GM12874 (cell line): ENCODE data around the gene KCND3.

Source experiments
- TF ChIP-seq, protein P1 (sequence below): IDR thresholded peaks from 2 replicates; pipeline ENCODE4 v1.5.1; 2011; ENCODE audit warnings: low read depth, mild to moderate bottlenecking, control low read depth, low read length, moderate library complexity; ENCODE audit not compliant: insufficient read depth

The KCND3 gene

DNA sequence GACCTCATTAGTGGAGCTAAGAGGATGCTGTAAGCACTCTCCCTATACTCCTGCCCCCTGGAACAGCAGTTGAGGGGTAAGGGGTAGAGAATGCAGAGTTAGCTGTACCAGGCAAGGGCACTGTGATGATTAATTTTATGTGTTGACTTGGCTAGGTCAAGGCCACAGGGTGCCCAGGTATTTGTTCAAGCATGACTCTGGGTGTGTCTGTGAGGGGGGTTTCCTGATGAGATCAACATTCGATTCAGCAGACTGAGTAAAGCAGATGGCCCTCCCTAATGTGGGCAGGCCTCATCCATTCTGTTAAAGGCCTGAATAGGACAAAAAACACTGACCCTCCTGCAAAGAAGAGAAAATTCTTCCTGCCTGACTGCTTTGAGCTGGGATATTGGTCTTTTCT lies 110.8 kb downstream of the KCND3 start:
- TF ChIP-seq, protein P1, sequence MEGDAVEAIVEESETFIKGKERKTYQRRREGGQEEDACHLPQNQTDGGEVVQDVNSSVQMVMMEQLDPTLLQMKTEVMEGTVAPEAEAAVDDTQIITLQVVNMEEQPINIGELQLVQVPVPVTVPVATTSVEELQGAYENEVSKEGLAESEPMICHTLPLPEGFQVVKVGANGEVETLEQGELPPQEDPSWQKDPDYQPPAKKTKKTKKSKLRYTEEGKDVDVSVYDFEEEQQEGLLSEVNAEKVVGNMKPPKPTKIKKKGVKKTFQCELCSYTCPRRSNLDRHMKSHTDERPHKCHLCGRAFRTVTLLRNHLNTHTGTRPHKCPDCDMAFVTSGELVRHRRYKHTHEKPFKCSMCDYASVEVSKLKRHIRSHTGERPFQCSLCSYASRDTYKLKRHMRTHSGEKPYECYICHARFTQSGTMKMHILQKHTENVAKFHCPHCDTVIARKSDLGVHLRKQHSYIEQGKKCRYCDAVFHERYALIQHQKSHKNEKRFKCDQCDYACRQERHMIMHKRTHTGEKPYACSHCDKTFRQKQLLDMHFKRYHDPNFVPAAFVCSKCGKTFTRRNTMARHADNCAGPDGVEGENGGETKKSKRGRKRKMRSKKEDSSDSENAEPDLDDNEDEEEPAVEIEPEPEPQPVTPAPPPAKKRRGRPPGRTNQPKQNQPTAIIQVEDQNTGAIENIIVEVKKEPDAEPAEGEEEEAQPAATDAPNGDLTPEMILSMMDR: no peak

DNA sequence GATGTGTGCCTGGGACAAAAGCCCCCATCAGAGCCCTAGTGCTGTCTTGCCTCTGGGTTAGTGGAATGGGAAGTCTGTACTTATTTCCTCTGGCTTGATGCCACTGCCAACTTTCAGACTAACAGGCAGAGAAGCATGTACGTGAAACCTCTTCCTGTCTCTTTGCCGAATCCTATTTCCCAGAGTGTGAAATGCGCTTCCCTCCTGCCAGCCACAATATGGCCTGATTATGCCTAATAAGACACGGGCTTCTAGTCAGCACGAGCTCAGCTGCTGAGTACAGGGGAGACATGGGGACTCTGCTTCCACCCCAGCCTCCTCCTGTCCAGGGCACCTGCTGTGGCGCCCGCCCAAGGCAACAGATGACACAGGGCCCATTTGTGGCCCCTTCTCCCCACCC lies 111.4 kb downstream of the KCND3 start:
- TF ChIP-seq, protein P1: no peak

DNA sequence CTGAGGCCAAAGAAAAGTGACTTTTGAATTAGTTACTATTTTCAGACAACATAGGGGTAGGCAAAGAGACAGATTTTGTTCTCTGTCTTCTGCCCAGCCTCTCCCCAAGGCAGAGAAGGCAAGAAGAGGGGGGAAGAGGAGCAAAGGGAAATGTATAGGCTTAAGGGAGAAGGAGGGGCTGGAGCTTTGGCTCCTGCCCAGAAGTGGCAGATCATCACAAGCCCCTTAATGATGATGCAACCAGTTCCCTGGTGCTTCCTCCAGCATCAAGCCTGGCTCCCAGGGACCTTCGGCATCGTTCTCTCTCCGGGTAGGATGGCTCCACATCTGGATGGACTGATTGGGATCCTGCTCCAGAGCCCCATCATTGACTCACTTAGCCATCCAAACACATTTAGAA lies 112.8 kb downstream of the KCND3 start:
- TF ChIP-seq, protein P1: no peak

DNA sequence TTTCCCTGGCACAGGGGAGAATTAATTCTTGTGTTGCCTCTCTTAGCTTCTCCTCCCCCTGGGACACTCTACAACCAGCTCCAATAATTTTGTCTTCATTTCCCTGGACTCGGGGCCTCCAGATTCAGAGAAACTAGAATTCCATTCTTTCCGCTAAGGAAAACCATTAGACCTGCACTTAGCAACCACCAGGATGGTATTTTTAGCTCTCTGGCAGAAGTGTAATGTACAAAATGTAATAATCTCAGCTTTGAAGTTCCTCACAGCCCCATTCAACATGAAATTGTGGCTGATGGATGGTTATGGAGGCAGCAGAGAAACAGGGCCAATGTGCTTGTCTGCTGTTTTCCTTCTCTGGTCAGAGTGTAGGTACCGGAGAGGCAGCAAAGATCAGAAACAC lies 113.8 kb downstream of the KCND3 start:
- TF ChIP-seq, protein P1: no peak

DNA sequence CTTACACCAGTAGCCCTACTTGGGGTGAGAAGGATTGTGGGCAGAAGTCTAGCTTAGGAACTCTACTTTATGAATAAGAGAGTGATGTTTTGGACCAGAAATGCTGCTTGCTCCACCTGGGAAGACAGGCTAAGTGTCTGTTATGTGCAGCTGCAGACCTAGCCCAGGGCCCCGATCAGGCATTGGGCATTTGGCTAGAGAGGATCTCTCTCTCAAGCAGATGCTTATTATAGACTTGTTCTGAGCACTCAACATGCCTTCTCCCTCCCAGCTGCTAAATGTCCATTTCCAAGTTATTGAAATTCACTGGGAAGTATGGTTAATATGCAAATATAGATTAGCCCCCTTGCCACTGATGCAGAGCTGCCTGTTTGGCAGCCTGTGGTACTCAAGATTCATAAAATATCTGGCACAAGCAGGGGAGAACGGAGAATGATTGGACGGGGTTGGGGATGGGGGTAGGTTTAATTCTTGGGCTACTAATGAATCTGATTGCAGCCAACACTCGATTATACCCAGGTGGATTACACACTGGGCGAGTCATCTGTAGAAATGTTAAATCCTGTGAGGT lies 115.9 kb downstream of the KCND3 start:
- TF ChIP-seq, protein P1: no peak

DNA sequence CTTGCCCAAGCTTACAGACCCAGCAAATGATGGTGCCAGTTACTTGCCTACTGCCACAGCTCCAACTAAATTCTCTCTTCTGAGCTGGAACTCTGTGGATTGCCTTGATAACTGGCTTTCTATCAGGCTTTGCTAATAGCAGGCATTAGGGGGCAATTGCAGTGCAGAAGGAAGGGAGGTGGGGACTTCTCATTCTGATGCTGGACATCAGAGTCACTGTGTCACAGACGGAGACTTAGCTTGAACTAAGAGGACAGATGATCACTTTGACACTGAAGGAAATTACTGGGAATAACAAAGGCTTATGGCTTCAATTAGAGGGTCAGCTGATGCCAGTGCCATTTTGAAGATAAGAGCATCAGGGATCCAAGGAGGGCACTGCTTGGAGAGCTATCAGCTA lies 119.3 kb downstream of the KCND3 start:
- TF ChIP-seq, protein P1: no peak

DNA sequence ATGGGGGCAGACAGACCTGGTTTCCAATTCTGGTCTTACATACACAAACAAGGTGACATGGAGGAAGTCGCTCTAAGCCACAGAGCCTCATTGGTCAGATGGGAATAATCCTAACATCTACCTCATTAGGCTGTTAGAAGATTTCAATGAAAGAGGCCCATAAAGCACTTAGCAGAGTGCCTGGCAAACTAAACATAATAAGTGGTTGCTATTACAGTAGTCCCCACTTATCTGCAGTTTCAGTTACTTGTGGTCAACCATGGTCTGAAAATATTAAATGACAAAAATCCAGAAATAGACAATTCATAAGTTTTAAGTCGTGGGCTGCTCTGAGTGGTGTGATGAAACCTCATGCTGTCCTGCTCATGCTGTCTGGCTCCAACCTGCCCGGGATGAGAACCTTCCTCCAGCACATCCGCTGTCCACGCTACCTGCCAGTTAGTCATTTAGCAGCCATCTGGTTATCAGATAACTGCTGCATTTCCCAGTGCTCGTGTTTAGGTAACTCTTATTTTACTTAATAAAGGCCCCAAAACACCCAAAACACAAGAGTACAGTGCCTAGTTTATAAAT lies 121.5 kb downstream of the KCND3 start:
- TF ChIP-seq, protein P1: no peak

DNA sequence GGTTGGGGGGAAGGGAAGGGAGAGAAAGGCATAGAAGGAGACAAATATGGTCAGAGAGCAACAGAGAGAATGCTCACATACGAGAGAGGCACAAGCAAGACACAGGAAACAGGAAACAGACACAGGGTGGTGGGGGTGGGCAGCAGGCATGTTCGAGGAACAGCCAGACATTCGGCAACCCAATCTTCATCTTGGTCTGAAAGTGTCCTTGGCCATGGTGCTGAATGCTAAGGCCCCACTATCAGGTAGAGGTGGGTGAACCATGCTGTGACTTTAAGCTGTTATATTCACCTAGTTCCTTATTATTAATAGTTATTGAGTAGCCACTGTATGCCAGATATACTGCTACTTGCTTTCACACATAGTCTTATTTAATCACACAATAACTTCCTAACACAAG lies 124.6 kb downstream of the KCND3 start:
- TF ChIP-seq, protein P1: no peak
